ENCODE results near the gene CFH.
"Not testable (repeated sequence)": the region's sequence is repeated elsewhere in the genome, so short reads cannot be mapped to it uniquely, and the experiment has no call there.

CFH gene

GRCh38 chr1:196667131-196667530 lies 15.3 kb downstream of the CFH start:
- no peak for DNase-seq (ENCODE audit: low read depth)

DNA sequence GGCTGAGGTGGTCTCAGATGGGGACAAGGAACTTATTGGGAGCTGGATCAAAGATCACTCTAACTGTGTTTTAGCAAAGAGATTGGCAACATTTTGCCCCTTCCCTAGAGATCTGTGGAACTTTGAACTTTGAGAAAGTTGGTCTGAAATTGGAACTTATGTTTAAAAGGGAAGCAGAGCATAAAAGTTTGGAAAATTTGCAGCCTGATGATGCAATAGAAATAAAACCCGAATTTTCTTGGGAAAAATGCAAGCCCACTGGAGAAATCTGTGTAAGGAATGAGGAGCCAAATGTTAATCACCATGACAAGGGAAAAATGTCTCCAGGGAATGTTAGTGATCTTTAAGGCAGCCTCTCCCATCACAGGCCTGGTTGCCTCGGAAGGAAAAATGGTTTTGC lies 17.2 kb downstream of the CFH start:
- DNase-seq (ENCODE audit: low read depth): no peak

GRCh38 chr1:196669693-196670092 lies 17.9 kb downstream of the CFH start:
- DNase-seq (ENCODE audit: low read depth): no peak

- no peak for DNase-seq (ENCODE audit: low read depth)
Observed at GRCh38 chr1:196674908-196675307, 23.1 kb downstream of the CFH start.

DNA sequence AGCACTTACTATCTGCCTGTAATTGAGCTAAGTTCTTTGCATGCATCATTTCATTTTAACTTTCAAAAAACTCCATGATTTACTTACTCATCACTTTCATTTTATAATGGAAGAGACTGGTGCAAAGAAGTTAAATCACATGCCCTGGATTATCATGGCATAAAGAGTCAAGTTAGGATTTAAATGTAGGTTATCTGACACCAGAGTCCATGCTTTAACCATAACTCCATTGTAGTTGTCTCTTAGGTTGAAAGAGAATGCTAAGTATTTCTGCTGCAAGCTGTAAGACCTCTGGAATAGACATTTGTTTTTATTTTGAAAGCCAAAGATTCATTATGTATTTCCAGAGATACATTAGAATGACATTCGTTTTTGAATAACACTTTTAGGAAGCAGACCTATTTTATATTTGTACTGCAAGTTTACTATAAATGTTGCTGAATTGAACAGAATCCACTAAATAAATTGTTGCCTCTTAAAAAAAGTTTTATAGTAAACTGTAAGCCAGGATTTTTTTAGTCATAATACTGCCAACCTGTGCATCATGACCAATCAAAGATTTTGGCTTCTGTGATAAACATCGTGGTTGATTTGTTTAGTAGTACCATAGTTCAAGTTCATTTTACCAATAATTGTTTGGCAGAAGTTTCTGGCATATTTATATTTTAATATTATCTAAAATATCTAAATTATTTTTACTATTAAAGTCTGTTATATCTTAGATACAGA lies 26.1 kb downstream of the CFH start:
- no peak for DNase-seq (ENCODE audit: low read depth)

DNA sequence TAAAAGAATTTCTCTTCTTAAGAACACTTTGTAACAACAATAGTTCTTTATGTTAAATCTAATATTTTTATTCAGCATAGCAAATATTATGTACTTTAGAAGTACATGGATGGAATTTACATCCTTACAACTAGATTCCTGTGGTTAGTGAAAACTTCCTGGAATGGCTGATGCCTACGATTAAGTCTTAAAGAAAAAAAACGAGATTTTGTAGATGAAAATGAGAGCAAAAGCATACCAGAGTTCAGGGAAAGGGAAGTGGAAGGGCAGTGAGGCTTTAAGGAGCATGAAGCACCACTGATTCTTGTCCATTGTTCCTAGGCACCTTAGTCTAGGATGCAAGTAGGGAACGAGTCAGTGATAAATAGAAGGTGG lies 26.7 kb downstream of the CFH start:
- DNase-seq (ENCODE audit: low read depth): no peak

- no peak for DNase-seq (ENCODE audit: low read depth)
Observed at GRCh38 chr1:196680107-196680506, 28.3 kb downstream of the CFH start.

DNA sequence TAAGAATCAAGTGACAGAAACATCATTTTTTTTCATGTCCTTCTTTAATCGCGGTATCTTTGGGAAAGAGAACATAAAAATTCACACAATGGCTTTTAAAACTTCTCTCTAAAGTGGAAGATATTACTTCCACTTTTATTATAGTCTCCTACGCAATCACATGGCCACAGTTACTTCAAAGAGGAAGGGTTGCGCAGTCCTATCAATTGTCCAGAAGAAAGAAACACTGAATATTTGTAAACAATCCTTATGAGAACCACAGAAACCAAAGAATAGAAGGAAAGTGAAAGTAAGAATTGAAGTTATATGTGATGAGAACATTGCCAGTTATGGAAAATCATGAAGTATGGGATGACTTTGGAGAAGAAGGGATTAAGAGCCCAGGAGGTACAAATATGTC lies 32.6 kb downstream of the CFH start:
- no peak for DNase-seq (ENCODE audit: low read depth)

- DNase-seq (ENCODE audit: low read depth): no peak
Observed at GRCh38 chr1:196685506-196685905, 33.7 kb downstream of the CFH start.

GRCh38 chr1:196689001-196689400 lies 37.2 kb downstream of the CFH start:
- DNase-seq (ENCODE audit: low read depth): no peak

GRCh38 chr1:196690582-196690981 lies 38.7 kb downstream of the CFH start:
- no peak for DNase-seq (ENCODE audit: low read depth)

DNA sequence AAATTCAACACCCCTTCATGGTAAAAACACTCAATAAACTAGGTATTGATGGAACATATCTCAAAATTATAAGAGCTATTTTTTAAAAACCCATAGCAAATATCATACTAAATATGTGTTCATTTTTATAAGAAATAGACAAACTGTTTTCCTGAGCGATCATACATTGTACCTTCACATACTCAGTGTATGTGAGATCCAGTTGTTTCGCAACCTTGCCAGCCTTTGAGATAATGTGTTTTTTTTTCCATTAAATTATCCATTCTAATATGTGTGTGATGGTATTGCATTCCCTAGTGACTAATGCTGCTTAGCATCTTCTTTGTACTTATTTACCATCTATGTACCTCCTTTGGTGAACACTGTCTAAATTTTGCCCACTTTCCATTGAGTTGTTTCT lies 47.1 kb downstream of the CFH start:
- DNase-seq (ENCODE audit: low read depth): no peak

- DNase-seq (ENCODE audit: low read depth): no peak
Observed at GRCh38 chr1:196701144-196701543, 49.3 kb downstream of the CFH start.

DNA sequence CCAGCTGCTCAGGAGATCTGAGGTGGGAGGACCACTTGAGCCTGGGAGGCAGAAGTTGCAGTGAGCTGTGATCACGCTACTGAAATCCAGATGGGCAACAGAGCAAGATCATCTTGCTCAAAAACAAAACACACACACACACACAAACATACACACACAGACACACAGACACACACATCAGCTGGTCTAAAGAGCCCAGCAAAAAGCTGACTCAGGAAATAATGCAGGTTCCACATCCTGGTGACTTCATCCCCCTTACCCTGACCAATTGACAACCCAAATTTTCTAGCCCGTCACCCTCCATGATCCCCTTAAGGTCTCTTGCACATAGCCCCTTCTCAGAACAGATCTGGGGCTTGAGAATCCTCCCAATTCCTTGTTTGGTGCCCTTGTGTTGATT lies 58.0 kb downstream of the CFH start:
- not testable (repeated sequence) for DNase-seq (ENCODE audit: low read depth)

GRCh38 chr1:196717868-196718267 lies 66.0 kb downstream of the CFH start:
- no peak for DNase-seq (ENCODE audit: low read depth)

- no peak for DNase-seq (ENCODE audit: low read depth)
Observed at GRCh38 chr1:196723325-196724185, 71.7 kb downstream of the CFH start.

DNA sequence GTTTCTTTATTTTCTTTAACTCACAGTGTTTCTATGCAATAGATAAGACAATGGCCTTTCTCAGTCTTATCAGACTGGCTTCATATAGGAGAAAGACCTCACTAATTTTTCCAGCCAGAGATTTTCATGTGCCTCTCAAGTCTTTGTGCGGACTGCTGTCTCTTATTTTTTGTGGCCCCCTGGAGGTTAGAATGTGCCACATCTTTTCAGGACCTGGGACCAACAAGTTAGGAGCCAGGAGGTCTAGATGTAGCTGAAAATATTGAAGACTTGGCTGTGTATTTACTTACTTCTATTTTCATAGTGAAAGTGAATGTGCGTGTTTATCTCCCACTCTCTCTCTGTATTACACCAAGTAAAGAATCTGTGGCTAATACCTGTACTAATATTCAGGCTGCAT lies 80.7 kb downstream of the CFH start:
- no peak for DNase-seq (ENCODE audit: low read depth)

DNA sequence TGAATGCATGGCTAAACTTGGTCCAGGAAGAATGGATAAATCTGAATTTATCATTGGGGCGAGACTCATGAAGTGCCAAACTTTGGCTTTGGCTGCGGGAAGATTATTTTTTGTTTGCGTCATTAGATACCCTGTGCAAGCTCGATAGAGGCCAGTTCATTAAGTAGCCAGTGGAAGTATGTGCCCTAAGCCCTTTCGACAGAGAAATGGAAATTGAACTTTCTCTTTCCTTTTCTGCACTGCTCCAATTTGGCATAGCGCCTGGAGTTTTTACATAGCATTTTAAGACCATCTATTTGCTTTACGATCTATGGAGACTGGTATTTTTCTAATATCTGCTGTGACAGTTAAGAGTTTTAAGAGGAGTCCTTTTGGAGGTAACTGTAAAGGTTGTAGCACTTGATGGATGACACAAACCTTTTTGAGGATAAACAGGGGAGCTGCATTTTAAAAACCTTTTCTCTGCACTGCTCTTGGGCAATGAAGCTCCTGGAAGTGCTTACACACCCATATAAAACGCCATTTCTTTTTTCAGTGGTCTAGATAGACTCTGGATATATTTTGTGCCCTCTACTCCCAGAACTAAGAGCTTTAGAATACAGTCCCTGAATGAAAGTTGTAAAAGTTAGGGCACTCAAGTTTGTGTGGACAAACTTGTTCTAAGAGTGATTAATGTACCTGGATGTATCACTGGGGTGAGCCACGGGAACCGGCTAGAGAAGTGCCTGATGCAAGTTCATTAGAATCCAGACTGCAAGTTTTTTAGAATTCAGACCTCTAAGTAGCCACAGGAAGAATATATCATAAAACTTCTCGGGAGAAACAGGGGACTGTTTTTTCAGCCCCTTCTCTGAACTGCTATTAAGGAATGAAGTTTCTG lies 81.5 kb downstream of the CFH start:
- no peak for DNase-seq (ENCODE audit: low read depth)

GRCh38 chr1:196734006-196734405 lies 82.2 kb downstream of the CFH start:
- DNase-seq (ENCODE audit: low read depth): no peak

DNA sequence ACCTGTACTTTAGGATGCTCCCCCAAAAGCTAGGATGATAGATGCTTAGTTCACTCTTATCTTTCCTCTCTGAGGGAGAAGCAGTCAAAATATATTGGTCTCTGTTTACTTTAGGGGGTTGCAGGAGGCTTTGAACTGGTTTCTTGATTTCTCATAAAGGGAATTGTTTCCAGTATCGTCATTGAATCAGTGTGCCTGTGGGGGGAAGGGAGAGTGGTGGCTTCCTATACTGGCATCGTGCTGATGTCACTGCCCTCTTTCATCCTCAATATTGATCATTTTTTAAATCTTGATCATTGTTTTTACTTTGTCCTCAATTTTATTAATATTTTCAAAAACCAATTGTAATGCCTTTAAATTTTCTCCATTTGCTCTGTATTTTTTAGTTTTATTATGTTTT lies 82.6 kb downstream of the CFH start:
- DNase-seq (ENCODE audit: low read depth): no peak

GRCh38 chr1:196738730-196739129 lies 86.9 kb downstream of the CFH start:
- DNase-seq (ENCODE audit: low read depth): no peak

DNA sequence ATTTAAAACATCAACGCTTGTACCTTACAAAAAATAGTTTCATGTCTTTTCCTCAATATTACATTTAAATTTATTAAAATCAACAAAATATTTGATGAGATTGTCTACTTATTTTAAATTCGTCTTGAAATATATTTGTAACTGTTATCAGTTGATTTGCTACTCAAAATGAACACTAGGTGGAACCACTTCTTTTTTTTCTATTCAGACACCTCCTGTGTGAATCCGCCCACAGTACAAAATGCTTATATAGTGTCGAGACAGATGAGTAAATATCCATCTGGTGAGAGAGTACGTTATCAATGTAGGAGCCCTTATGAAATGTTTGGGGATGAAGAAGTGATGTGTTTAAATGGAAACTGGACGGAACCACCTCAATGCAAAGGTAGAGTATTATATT lies 91.4 kb downstream of the CFH start:
- not testable (repeated sequence) for DNase-seq (ENCODE audit: low read depth)
